Measurements from ENCODE around the gene SPATA45.

Gene SPATA45

GRCh38 chr1:212822956-212823355 is 24.5 kb downstream of the SPATA45 start:
- DNase-seq (ENCODE audit: low spot score) (no peak), ATAC-seq (ENCODE audit: low read depth) (no peak)
- TF ChIP-seq CTCF (IDR thresholded peaks at IDR 0.05; ENCODE audit: poor library complexity, severe bottlenecking): no peak
- no peaks in the 10 kb centered on the region for H3K27me3 ChIP-seq (ENCODE audit: insufficient read depth, poor library complexity, severe bottlenecking)
- no peak overlapping the region for H3K4me3 ChIP-seq (ENCODE audit: severe bottlenecking)
- no peaks in the 10 kb centered on the region for H3K36me3 ChIP-seq (ENCODE audit: low read depth)
- H3K9me3 ChIP-seq (ENCODE audit: severe bottlenecking): no peaks in the 10 kb centered on the region
- H3K27ac ChIP-seq (ENCODE audit: poor library complexity, severe bottlenecking): no peak overlapping the region
- no peaks in the 10 kb centered on the region for H3K4me1 ChIP-seq (ENCODE audit: insufficient read depth, poor library complexity, severe bottlenecking)

- H3K4me1 ChIP-seq (ENCODE audit: insufficient read depth, poor library complexity, severe bottlenecking): no peaks in the 10 kb centered on the region
- H3K9me3 ChIP-seq (ENCODE audit: severe bottlenecking): no peaks in the 10 kb centered on the region
- TF ChIP-seq CTCF (IDR thresholded peaks at IDR 0.05; ENCODE audit: poor library complexity, severe bottlenecking): no peak
- no peaks in the 10 kb centered on the region for H3K36me3 ChIP-seq (ENCODE audit: low read depth)
- ATAC-seq (ENCODE audit: low read depth) (no peak), DNase-seq (ENCODE audit: low spot score) (no peak)
- no peak overlapping the region for H3K4me3 ChIP-seq (ENCODE audit: severe bottlenecking)
- no peak overlapping the region for H3K27ac ChIP-seq (ENCODE audit: poor library complexity, severe bottlenecking)
- H3K27me3 ChIP-seq (ENCODE audit: insufficient read depth, poor library complexity, severe bottlenecking): no peaks in the 10 kb centered on the region
These were observed 26.5 kb downstream of the SPATA45 start for GRCh38 chr1:212820969-212821368.

GRCh38 chr1:212819726-212820125 is 27.7 kb downstream of the SPATA45 start:
- no peaks in the 10 kb centered on the region for H3K9me3 ChIP-seq (ENCODE audit: severe bottlenecking)
- H3K27me3 ChIP-seq (ENCODE audit: insufficient read depth, poor library complexity, severe bottlenecking): no peaks in the 10 kb centered on the region
- TF ChIP-seq CTCF (IDR thresholded peaks at IDR 0.05; ENCODE audit: poor library complexity, severe bottlenecking): no peak
- H3K4me1 ChIP-seq (ENCODE audit: insufficient read depth, poor library complexity, severe bottlenecking): no peaks in the 10 kb centered on the region
- H3K36me3 ChIP-seq (ENCODE audit: low read depth): no peaks in the 10 kb centered on the region
- DNase-seq (ENCODE audit: low spot score) (no peak), ATAC-seq (ENCODE audit: low read depth) (no peak)
- H3K27ac ChIP-seq (ENCODE audit: poor library complexity, severe bottlenecking): no peak overlapping the region
- H3K4me3 ChIP-seq (ENCODE audit: severe bottlenecking): no peak overlapping the region

GRCh38 chr1:212816567-212817278 is 30.7 kb downstream of the SPATA45 start:
- ATAC-seq (ENCODE audit: low read depth) (no peak), DNase-seq (ENCODE audit: low spot score) (no peak)
- Histone ChIP-seq H3K27ac (ENCODE audit: poor library complexity, severe bottlenecking) (no peak overlapping the region), H3K9me3 (ENCODE audit: severe bottlenecking) (no peaks in the 10 kb centered on the region), H3K4me1 (ENCODE audit: insufficient read depth, poor library complexity, severe bottlenecking) (no peaks in the 10 kb centered on the region), H3K4me3 (ENCODE audit: severe bottlenecking) (no peak overlapping the region), H3K27me3 (ENCODE audit: insufficient read depth, poor library complexity, severe bottlenecking) (no peaks in the 10 kb centered on the region), H3K36me3 (ENCODE audit: low read depth) (no peaks in the 10 kb centered on the region)
- TF ChIP-seq CTCF (IDR thresholded peaks at IDR 0.05; ENCODE audit: poor library complexity, severe bottlenecking): no peak

GRCh38 chr1:212814537-212815334 is 32.7 kb downstream of the SPATA45 start:
- DNase-seq (ENCODE audit: low spot score) (no peak), ATAC-seq (ENCODE audit: low read depth) (no peak)
- no peak overlapping the region for H3K4me3 ChIP-seq (ENCODE audit: severe bottlenecking)
- TF ChIP-seq CTCF (IDR thresholded peaks at IDR 0.05; ENCODE audit: poor library complexity, severe bottlenecking): no peak
- no peaks in the 10 kb centered on the region for H3K36me3 ChIP-seq (ENCODE audit: low read depth)
- no peaks in the 10 kb centered on the region for H3K27me3 ChIP-seq (ENCODE audit: insufficient read depth, poor library complexity, severe bottlenecking)
- no peak overlapping the region for H3K27ac ChIP-seq (ENCODE audit: poor library complexity, severe bottlenecking)
- no peaks in the 10 kb centered on the region for H3K4me1 ChIP-seq (ENCODE audit: insufficient read depth, poor library complexity, severe bottlenecking)
- H3K9me3 ChIP-seq (ENCODE audit: severe bottlenecking): no peaks in the 10 kb centered on the region

Measured in RWPE2 (cell line).